Stimulated activated CD8-positive, alpha-beta memory T cell treated with anti-CD3 and anti-CD28 coated beads, Interleukin-4, amount 100 ng/mL, for 4 hours (primary cell): ENCODE data around the gene USP21.

Source experiments
- DNase-seq, 2 donors: peaks; one replicate each; pipeline ENCODE4 v3.0.0-alpha.2; 2020; ENCODE audit warnings: low read depth in 2 of 2, low spot score in 1 of 2

The USP21 gene

GRCh38 chr1:161192476-161193465 lies 33.5 kb downstream of the USP21 start:
- DNase-seq, result no peak

- DNase-seq, result no peak
These were observed 34.4 kb downstream of the USP21 start for GRCh38 chr1:161193561-161194235.

- DNase-seq, result no peak
These were observed 35.9 kb downstream of the USP21 start for GRCh38 chr1:161195171-161195570.

GRCh38 chr1:161196111-161196510 lies 36.8 kb downstream of the USP21 start:
- no peak for DNase-seq

- no peak for DNase-seq
These were observed 37.5 kb downstream of the USP21 start for GRCh38 chr1:161196521-161197451.

GRCh38 chr1:161197560-161198193 lies 38.4 kb downstream of the USP21 start:
- no peak for DNase-seq

GRCh38 chr1:161198194-161198896 lies 39.0 kb downstream of the USP21 start:
- DNase-seq, result no peak

GRCh38 chr1:161198897-161199431 lies 39.7 kb downstream of the USP21 start, which contains the start of gene ADAMTS4:
Gene ADAMTS4 (minus strand): TSS chr1:161199054. CDS start chr1:161198627, 427 bp downstream.
- no peak for DNase-seq

- no peak for DNase-seq
These were observed 40.3 kb downstream of the USP21 start for GRCh38 chr1:161199506-161200139.

GRCh38 chr1:161200421-161200991 lies 41.2 kb downstream of the USP21 start:
- no peak for DNase-seq

- no peak for DNase-seq
These were observed 41.9 kb downstream of the USP21 start for GRCh38 chr1:161200992-161201835.

GRCh38 chr1:161201836-161202712 lies 42.8 kb downstream of the USP21 start, which contains the start of gene NDUFS2:
Gene NDUFS2 (plus strand): TSS chr1:161202367. CDS start chr1:161202386, 19 bp downstream.
- peak; percentile 90 to 94 for DNase-seq

- no peak for DNase-seq
These were observed 47.3 kb downstream of the USP21 start for GRCh38 chr1:161206411-161207140.

GRCh38 chr1:161207173-161207572 lies 47.9 kb downstream of the USP21 start:
- DNase-seq, result no peak

GRCh38 chr1:161209790-161210409 lies 50.6 kb downstream of the USP21 start:
- no peak for DNase-seq

- no peak for DNase-seq
These were observed 55.1 kb downstream of the USP21 start for GRCh38 chr1:161214369-161214768.
